Osteoblast (primary cell): ENCODE data around the gene NAPSA. TPM values are rescaled to one million over a fixed set of nuclear protein-coding genes. Genes with fewer than 3 reads are reported as not detected.

Source experiments
- DNase-seq: peaks from one replicate; pipeline ENCODE4 v3.0.0; 2011; ENCODE audit warnings: low spot score, mixed read lengths; ENCODE audit not compliant: insufficient read length; ENCODE audit errors: missing footprints
- H2AFZ ChIP-seq: 2 replicates; pipeline ENCODE4 v1.6.0; 2011; ENCODE audit warnings: mild to moderate bottlenecking, low read length
- H3K27ac ChIP-seq: 2 replicates; pipeline ENCODE4 v1.5.1; 2011; ENCODE audit warnings: mild to moderate bottlenecking, low read depth, low read length, moderate library complexity
- H3K27me3 ChIP-seq: 2 replicates; pipeline ENCODE4 v1.6.0; 2012; ENCODE audit warnings: mild to moderate bottlenecking, control low read depth, inconsistent platforms, low read length, moderate library complexity; ENCODE audit not compliant: insufficient read depth
- H3K36me3 ChIP-seq: 2 replicates; pipeline ENCODE4 v1.5.1; 2011; ENCODE audit warnings: mild to moderate bottlenecking, low read length, control low read depth, moderate library complexity; ENCODE audit not compliant: insufficient read depth
- H3K4me1 ChIP-seq: 2 replicates; pipeline ENCODE4 v1.5.1; 2011; ENCODE audit warnings: mild to moderate bottlenecking, low read length, control low read depth, moderate library complexity; ENCODE audit not compliant: insufficient read depth
- H3K4me2 ChIP-seq: 2 replicates; pipeline ENCODE4 v1.6.0; 2011; ENCODE audit warnings: mild to moderate bottlenecking, low read length; ENCODE audit not compliant: insufficient read depth
- H3K4me3 ChIP-seq: fragments of 200-600 bp; sonication (generic); 3 replicates; pipeline ENCODE4 v1.5.1; 2012; ENCODE audit warnings: mild to moderate bottlenecking, low read length, inconsistent platforms; ENCODE audit not compliant: insufficient read depth
- H3K79me2 ChIP-seq: 2 replicates; pipeline ENCODE4 v1.6.0; 2012; ENCODE audit warnings: mild to moderate bottlenecking, low read length, control low read depth, inconsistent platforms; ENCODE audit not compliant: insufficient read depth
- H3K9me3 ChIP-seq: 2 replicates; pipeline ENCODE4 v1.5.1; 2011; ENCODE audit warnings: low read depth, low read length, control low read depth
- H4K20me1 ChIP-seq: 2 replicates; pipeline ENCODE4 v1.6.0; 2012; ENCODE audit warnings: mild to moderate bottlenecking, low read length, control low read depth; ENCODE audit not compliant: insufficient read depth
- CTCF ChIP-seq: IDR thresholded peaks from 2 replicates; pipeline ENCODE4 v1.5.1; 2011; ENCODE audit warnings: mild to moderate bottlenecking, low read depth, low read length, moderate library complexity; ENCODE audit errors: extremely low read depth
- total RNA-seq: library from RNA; depleted of rRNA; stranded (reverse); fragments of >200 nt; gene quantifications from 2 replicates; pipeline ENCODE4 v1.2.3, GENCODE V29; 2012

NAPSA gene
- total RNA-seq, result under 0.01 and 0.29 TPM in 2 replicates

GRCh38 chr19:50365434-50366306 lies at the start of gene NAPSA:
NAPSA (minus strand) TSS chr19:50365639; CDS start chr19:50365621, 18 bp downstream.
- H2AFZ ChIP-seq, result no peak within 1 kb of the TSS
- no peaks in the 10 kb centered on the region for H4K20me1 ChIP-seq
- H3K4me3 ChIP-seq, result no peak within 1 kb of the TSS
- H3K9me3 ChIP-seq, result no peaks in the 10 kb centered on the region
- no peaks in the 10 kb centered on the region for H3K79me2 ChIP-seq
- no peak for TF ChIP-seq CTCF
- H3K36me3 ChIP-seq, result no peaks in the 10 kb centered on the region
- no peak within 1 kb of the TSS for H3K4me2 ChIP-seq
- no peaks in the 10 kb centered on the region for H3K27me3 ChIP-seq
- no peaks in the 10 kb centered on the region for H3K4me1 ChIP-seq
- no peak for DNase-seq
- no peak within 1 kb of the TSS for H3K27ac ChIP-seq

- H3K36me3 ChIP-seq, result peaks cover 3% of the 10 kb centered on the region
- no peaks in the 10 kb centered on the region for H3K4me1 ChIP-seq
- H2AFZ ChIP-seq, result no peak overlapping the region
- no peak for TF ChIP-seq CTCF
- no peak overlapping the region for H3K4me3 ChIP-seq
- H4K20me1 ChIP-seq, result no peaks in the 10 kb centered on the region
- no peak overlapping the region for H3K27ac ChIP-seq
- H3K4me2 ChIP-seq, result no peak overlapping the region
- no peaks in the 10 kb centered on the region for H3K27me3 ChIP-seq
- no peak for DNase-seq
- no peaks in the 10 kb centered on the region for H3K79me2 ChIP-seq
- H3K9me3 ChIP-seq, result no peaks in the 10 kb centered on the region
Measured at GRCh38 chr19:50413531-50413930, 48.1 kb upstream of the NAPSA start.

GRCh38 chr19:50413096-50413495 lies 47.7 kb upstream of the NAPSA start:
- TF ChIP-seq CTCF, result no peak
- Histone ChIP-seq H3K36me3 (peaks cover 3% of the 10 kb centered on the region), H3K27ac (no peak overlapping the region), H4K20me1 (no peaks in the 10 kb centered on the region), H3K79me2 (no peaks in the 10 kb centered on the region), H3K4me3 (no peak overlapping the region), H3K4me1 (no peaks in the 10 kb centered on the region), H3K4me2 (no peak overlapping the region), H3K27me3 (no peaks in the 10 kb centered on the region), H2AFZ (no peak overlapping the region), H3K9me3 (no peaks in the 10 kb centered on the region)
- DNase-seq, result no peak

GRCh38 chr19:50412419-50412818 lies 47.0 kb upstream of the NAPSA start:
- Histone ChIP-seq H3K4me2 (no peak overlapping the region), H3K79me2 (no peaks in the 10 kb centered on the region), H3K4me3 (no peak overlapping the region), H3K4me1 (no peaks in the 10 kb centered on the region), H3K27me3 (no peaks in the 10 kb centered on the region), H4K20me1 (no peaks in the 10 kb centered on the region), H3K27ac (no peak overlapping the region), H3K9me3 (no peaks in the 10 kb centered on the region), H2AFZ (no peak overlapping the region), H3K36me3 (peaks cover 3% of the 10 kb centered on the region)
- TF ChIP-seq CTCF, result no peak
- no peak for DNase-seq
